Prostate gland (tissue), 2 donors: Measurements from ENCODE around the gene DRG1.

Experiments used
- POLR2AphosphoS5 ChIP-seq: sonication (generic); formaldehyde crosslinking; IDR thresholded peaks from one replicate; pipeline ENCODE4 v1.6.1; 2017; ENCODE audit warnings: antibody characterized with exemption
- TF ChIP-seq, protein P1 (sequence below), 4 experiments: fragments of 200-600 bp in 2 of 4; fragments of 450-650 bp in 2 of 4; sonication (generic) in 2 of 4; IDR thresholded peaks; 1 replicate in 3 of 4; 2 replicates in 1 of 4; pipeline ENCODE4 v1.5.1; 2016 to 2019; ENCODE audit warnings: antibody characterized with exemption in 4 of 4, mild to moderate bottlenecking in 2 of 4, moderate library complexity in 2 of 4

DNA sequence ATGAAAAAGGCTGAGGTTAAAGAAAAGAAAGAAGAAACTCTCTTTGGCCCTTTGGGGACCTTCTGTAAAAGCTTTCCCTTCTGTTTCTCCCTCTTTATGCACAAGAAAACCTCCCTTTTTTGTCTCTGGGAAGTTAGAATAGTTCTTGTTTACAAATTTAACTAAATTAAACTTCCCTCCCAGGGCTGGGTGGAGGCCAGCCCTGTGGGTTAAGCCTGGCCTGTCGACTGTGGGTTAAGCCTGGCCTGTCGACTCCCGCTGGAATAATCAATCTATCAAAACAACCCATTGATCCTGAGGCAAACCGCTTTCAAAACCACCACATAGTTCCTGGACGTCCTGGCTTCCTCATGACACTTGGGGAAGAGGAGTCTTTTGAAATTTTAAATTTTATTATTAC lies 1.2 kb upstream of the DRG1 start:
- TF ChIP-seq, protein P1, sequence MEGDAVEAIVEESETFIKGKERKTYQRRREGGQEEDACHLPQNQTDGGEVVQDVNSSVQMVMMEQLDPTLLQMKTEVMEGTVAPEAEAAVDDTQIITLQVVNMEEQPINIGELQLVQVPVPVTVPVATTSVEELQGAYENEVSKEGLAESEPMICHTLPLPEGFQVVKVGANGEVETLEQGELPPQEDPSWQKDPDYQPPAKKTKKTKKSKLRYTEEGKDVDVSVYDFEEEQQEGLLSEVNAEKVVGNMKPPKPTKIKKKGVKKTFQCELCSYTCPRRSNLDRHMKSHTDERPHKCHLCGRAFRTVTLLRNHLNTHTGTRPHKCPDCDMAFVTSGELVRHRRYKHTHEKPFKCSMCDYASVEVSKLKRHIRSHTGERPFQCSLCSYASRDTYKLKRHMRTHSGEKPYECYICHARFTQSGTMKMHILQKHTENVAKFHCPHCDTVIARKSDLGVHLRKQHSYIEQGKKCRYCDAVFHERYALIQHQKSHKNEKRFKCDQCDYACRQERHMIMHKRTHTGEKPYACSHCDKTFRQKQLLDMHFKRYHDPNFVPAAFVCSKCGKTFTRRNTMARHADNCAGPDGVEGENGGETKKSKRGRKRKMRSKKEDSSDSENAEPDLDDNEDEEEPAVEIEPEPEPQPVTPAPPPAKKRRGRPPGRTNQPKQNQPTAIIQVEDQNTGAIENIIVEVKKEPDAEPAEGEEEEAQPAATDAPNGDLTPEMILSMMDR (IDR thresholded peaks at IDR 0.05), result no peak
- TF ChIP-seq POLR2AphosphoS5, result no peak
